ENCODE data around the gene ATP6V0B. TPM values are rescaled to one million over a fixed set of nuclear protein-coding genes. Genes with fewer than 3 reads are reported as not detected.

ATP6V0B gene
- total and polyA plus RNA-seq, 2 of the 13 experiments (the other 11 are each of a cell fraction or from before 2014, with no cell fraction given): 157 to 161 TPM

- TF ChIP-seq HMGXB3 (CRISPR knock-in tag; IDR thresholded peaks at IDR 0.05; ENCODE audit: borderline replicate concordance): no peak
- no peak for TF ChIP-seq HMG20B (CRISPR knock-in tag; conservative IDR thresholded peaks at IDR 0.05)
- TF ChIP-seq GPN1 (CRISPR knock-in tag; IDR thresholded peaks at IDR 0.05; ENCODE audit: borderline replicate concordance): no peak; the same call in 1 of the 2 replicates
- TF ChIP-seq, protein P1, sequence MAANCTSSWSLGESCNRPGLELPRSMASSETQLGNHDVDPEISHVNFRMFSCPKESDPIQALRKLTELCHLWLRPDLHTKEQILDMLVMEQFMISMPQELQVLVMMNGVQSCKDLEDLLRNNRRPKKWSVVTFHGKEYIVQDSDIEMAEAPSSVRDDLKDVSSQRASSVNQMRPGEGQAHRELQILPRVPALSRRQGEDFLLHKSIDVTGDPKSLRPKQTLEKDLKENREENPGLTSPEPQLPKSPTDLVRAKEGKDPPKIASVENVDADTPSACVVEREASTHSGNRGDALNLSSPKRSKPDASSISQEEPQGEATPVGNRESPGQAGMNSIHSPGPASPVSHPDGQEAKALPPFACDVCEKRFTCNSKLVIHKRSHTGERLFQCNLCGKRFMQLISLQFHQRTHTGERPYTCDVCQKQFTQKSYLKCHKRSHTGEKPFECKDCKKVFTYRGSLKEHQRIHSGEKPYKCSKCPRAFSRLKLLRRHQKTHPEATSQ (CRISPR knock-in tag; IDR thresholded peaks at IDR 0.05; ENCODE audit: borderline replicate concordance): no peak
- TF ChIP-seq HMGA1 (CRISPR knock-in tag; conservative IDR thresholded peaks at IDR 0.05): no peak
- peak; percentile 72 for TF ChIP-seq RFX3 (CRISPR knock-in tag; IDR thresholded peaks at IDR 0.05)
- no peak for TF ChIP-seq BRD4 (CRISPR knock-in tag; IDR thresholded peaks at IDR 0.05)
- 0 out of 2 replicates have a peak, but pooled peaks have one; percentile 23 for TF ChIP-seq ZZZ3 (CRISPR knock-in tag; IDR thresholded peaks at IDR 0.05; ENCODE audit: borderline replicate concordance)
- peak; percentile 48 for TF ChIP-seq POLR2AphosphoS5 (IDR thresholded peaks at IDR 0.05; ENCODE audit: low read depth, low read length)
- no peak for TF ChIP-seq MBD4 (IDR thresholded peaks at IDR 0.05; ENCODE audit: borderline replicate concordance, low read length)
- TF ChIP-seq, protein P2, sequence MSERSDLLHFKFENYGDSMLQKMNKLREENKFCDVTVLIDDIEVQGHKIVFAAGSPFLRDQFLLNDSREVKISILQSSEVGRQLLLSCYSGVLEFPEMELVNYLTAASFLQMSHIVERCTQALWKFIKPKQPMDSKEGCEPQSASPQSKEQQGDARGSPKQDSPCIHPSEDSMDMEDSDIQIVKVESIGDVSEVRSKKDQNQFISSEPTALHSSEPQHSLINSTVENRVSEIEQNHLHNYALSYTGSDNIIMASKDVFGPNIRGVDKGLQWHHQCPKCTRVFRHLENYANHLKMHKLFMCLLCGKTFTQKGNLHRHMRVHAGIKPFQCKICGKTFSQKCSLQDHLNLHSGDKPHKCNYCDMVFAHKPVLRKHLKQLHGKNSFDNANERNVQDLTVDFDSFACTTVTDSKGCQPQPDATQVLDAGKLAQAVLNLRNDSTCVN (CRISPR knock-in tag; IDR thresholded peaks at IDR 0.05; ENCODE audit: borderline replicate concordance): no peak
- no peak for TF ChIP-seq GFI1 (CRISPR knock-in tag; IDR thresholded peaks at IDR 0.05; ENCODE audit: borderline replicate concordance)
- TF ChIP-seq FOXK1 (CRISPR knock-in tag; IDR thresholded peaks at IDR 0.05; ENCODE audit: borderline replicate concordance, low read depth): no peak
- no peak for TF ChIP-seq HOMEZ (CRISPR knock-in tag; IDR thresholded peaks at IDR 0.05; ENCODE audit: low read depth)
- peak; percentile 63; the same call in 1 of the 2 replicates for TF ChIP-seq ZBTB20 (CRISPR knock-in tag; IDR thresholded peaks at IDR 0.05; ENCODE audit: borderline replicate concordance, low read depth)
- TF ChIP-seq HNRNPH1 (optimal IDR thresholded peaks at IDR 0.05; ENCODE audit: low read depth, low read length): peak; percentile 38
- TF ChIP-seq ZNF7 (CRISPR knock-in tag; IDR thresholded peaks at IDR 0.05): no peak
- TF ChIP-seq GTF3A (CRISPR knock-in tag; conservative IDR thresholded peaks at IDR 0.05): no peak
- no peak for TF ChIP-seq NFATC3 (CRISPR knock-in tag; IDR thresholded peaks at IDR 0.05)
Measured at GRCh38 chr1:43991476-43992231, 16.9 kb downstream of the ATP6V0B start, which contains the start of gene CCDC24 (continued).

Data from HepG2 (cell line).